Measurements from ENCODE around the gene RAD9B.
"Not testable (repeated sequence)": the region's sequence is repeated elsewhere in the genome, so short reads cannot be mapped to it uniquely, and the experiment has no call there.

Gene RAD9B

DNA sequence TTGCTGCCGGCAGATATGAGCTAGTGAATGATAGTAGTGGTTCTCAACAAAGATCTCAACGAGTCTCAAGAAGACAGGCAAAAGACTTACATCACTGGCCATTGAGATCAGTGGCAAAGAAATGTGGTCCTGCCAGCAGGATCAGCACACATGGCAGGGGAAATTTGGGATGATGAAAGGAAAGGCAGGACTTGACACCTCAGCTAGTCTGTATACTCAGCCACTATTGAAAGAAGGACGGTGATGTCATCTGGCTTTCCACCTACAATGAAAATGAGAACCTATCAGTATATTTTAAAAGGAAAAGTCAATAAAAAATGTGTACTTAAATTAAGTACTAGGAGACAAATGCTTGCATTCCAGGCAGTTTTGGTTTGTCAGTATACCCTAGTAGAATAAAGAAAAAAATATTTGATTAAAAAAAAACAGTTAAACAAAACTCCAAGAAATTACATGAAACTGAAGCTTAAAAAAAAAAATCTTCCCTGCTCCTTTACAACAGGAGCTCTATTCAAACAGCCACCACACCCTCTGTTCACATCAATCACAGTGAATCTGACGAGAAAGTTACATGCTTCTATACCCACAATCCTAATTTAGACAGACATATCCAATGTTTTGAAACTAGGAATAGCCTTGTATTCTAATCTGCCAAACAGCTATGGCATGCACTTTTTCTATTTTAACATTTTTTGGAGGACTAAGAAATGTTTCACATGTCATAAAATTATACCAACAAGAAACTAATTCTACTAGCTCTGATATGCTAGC lies 34.9 kb downstream of the RAD9B start:
- no peak for DNase-seq (ENCODE audit: low read depth)
- H3K4me3 ChIP-seq (ENCODE audit: control insufficient read depth, low read depth, low read length), result no peak overlapping the region
- no peak for TF ChIP-seq CTCF (IDR thresholded peaks at IDR 0.05; ENCODE audit: control insufficient read depth, insufficient read depth, low read depth, low read length, missing control alignments)

DNA sequence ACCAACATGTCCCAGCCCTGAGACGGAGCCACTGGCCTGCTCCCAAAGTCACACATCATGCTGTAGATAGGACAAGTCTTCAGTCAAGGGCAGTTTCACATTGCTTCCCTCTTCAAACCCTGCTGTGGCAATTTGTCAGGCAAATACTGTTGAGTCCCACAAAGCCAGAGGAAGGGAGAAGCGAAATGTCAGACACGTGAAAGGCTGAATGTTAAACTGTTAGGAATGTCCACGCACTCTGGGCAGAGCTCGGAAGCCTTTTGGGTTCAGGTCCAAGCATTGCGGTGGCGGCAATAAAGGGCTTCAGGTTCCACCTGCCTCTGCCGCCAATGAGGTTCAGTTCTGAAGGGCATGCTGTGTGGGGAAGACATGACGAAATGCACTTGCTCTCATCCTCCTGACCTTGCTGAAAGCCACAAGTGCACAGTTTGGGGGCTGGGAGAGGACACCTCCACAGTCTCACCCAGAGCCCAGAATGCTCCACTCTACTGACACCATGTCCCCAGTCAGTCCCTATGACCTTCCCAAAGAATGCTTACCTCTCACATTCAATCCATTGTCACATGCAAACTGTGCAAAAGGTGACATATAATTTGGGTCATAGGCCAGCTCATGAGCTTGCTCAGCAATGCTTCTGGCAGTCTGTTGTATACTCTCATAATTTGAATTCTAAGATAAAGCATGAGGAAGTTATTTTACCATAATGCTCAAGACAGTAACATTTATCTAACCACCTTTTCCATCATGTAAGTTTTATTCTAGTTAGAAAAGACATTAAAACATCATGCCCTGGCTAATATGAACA lies 35.7 kb downstream of the RAD9B start:
- no peak overlapping the region for H3K4me3 ChIP-seq (ENCODE audit: control insufficient read depth, low read depth, low read length)
- no peak for TF ChIP-seq CTCF (IDR thresholded peaks at IDR 0.05; ENCODE audit: control insufficient read depth, insufficient read depth, low read depth, low read length, missing control alignments)
- no peak for DNase-seq (ENCODE audit: low read depth)

GRCh38 chr12:110538869-110539622 lies 36.9 kb downstream of the RAD9B start:
- DNase-seq (ENCODE audit: low read depth), result no peak
- TF ChIP-seq CTCF (IDR thresholded peaks at IDR 0.05; ENCODE audit: control insufficient read depth, insufficient read depth, low read depth, low read length, missing control alignments), result no peak

DNA sequence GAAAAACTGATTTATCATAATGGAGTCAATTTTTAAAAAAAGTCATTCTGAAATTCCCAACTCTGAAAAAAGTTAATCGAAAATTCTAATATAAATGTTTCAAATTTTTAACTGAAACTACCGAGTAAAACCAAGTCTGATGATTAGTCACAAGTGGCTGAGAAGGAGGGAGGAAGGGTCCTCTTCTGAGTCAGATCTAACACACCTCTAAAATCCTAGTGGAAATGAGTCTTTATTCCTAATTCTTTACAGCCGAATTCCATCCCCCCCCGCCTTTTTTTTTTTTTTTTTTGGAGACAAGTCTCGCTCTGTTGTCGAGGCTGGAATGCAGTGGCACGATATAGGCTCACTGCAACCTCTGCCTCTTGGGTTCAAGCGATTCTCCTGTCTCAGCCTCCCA lies 37.9 kb downstream of the RAD9B start:
- no peak for TF ChIP-seq CTCF (IDR thresholded peaks at IDR 0.05; ENCODE audit: control insufficient read depth, insufficient read depth, low read depth, low read length, missing control alignments)
- no peak for DNase-seq (ENCODE audit: low read depth)
- H3K4me3 ChIP-seq (ENCODE audit: control insufficient read depth, low read depth, low read length), result no peak overlapping the region

More at GRCh38 chr12:110538869-110539622, 36.9 kb downstream of the RAD9B start:
- H3K4me3 ChIP-seq (ENCODE audit: control insufficient read depth, low read depth, low read length), result no peak overlapping the region

DNA sequence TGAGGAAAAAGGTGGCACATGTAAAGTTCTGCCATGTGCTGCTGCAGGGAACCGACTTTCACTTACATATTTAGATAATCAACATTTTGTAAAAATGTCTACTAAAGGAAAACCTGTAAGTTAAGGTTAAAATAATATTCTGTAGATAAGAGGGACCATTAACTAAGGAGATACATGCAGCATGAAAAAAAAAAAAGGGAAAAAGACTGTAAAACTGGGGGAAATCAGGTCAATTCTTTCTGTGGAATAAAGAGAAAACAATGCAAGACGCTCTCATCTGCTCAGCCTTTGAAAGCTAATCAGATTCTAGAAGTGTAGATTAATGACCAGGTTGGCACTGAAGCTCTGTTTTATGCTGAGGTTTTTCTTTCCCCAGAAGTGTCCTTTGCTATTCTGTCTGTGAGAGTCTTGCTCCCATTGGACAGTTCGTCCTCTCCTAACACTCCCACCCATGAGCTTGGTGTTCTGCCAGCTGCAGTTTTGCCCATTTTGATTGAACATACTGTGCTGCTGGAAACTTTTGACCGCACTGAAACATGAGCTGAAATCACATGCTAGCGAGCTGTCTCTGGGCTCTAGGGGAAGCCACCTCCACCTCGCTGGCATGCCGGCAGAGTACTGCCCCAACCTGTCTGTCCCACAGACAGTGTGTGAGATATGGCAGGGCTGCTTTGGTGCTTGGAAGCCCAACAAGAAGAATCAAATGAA lies 41.3 kb downstream of the RAD9B start:
- no peak for TF ChIP-seq CTCF (IDR thresholded peaks at IDR 0.05; ENCODE audit: control insufficient read depth, insufficient read depth, low read depth, low read length, missing control alignments)
- DNase-seq (ENCODE audit: low read depth), result no peak
- no peak overlapping the region for H3K4me3 ChIP-seq (ENCODE audit: control insufficient read depth, low read depth, low read length)

- no peak overlapping the region for H3K4me3 ChIP-seq (ENCODE audit: control insufficient read depth, low read depth, low read length)
- no peak for TF ChIP-seq CTCF (IDR thresholded peaks at IDR 0.05; ENCODE audit: control insufficient read depth, insufficient read depth, low read depth, low read length, missing control alignments)
- no peak for DNase-seq (ENCODE audit: low read depth)
These were observed 41.8 kb downstream of the RAD9B start for GRCh38 chr12:110543965-110544364.

DNA sequence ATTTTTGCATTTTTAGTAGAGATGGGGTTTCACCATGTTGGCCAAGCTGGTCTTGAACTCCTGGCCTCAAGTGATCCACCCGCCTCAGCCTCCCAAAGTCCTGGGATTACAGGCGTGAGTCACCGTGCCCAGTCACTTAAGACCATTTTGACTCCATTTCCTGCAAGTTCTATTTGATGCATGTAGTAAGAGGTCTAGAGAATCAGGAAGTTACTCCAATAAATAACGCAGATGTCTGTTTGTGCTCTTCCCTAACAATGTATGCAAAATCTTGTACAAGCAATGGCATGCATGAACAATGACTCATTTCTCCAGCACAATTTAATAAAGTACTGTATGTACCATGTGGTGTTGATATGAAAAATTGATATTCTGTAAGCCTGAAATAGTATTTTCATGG lies 43.1 kb downstream of the RAD9B start:
- not testable (repeated sequence) for DNase-seq (ENCODE audit: low read depth); H3K4me3 ChIP-seq (ENCODE audit: control insufficient read depth, low read depth, low read length)

Measured in AG09309 (cell line).